Keratinocyte (primary cell): ENCODE measurements around the gene TRIP12. TPM values are rescaled to one million over a fixed set of nuclear protein-coding genes. Genes with fewer than 3 reads are reported as not detected.
"Not testable (repeated sequence)": the region's sequence is repeated elsewhere in the genome, so short reads cannot be mapped to it uniquely, and the experiment has no call there.

Experiments
- DNase-seq: peaks from one replicate; pipeline ENCODE4 v3.0.0-alpha.2; 2011; ENCODE audit warnings: low read depth, missing footprints, low spot score
- FAIRE-seq: peaks from 2 replicates; lab custom pipeline; 2011; peaks lifted over from hg19 to GRCh38; lab: Jason Lieb, UNC
- H2AFZ ChIP-seq: 2 replicates; pipeline ENCODE4 v1.6.0; 2012; ENCODE audit warnings: low read length, control low read depth, inconsistent platforms; ENCODE audit not compliant: control insufficient read depth
- H3K27ac ChIP-seq: 2 replicates; pipeline ENCODE4 v1.5.1; 2011; ENCODE audit warnings: low read length; ENCODE audit not compliant: control insufficient read depth, insufficient read depth
- H3K27me3 ChIP-seq: 3 replicates; pipeline ENCODE4 v1.6.0; 2011; ENCODE audit warnings: low read length; ENCODE audit not compliant: control insufficient read depth, insufficient read depth; ENCODE audit errors: extremely low read depth
- H3K36me3 ChIP-seq, 2 experiments: 2 replicates in 1 of 2; 3 replicates in 1 of 2; pipeline ENCODE4 v1.5.1; 2011; ENCODE audit warnings: low read length in 2 of 2, mild to moderate bottlenecking in 1 of 2; ENCODE audit not compliant: control insufficient read depth in 2 of 2, insufficient read depth in 2 of 2; ENCODE audit errors: extremely low read depth in 1 of 2
- H3K4me1 ChIP-seq: 3 replicates; pipeline ENCODE4 v1.5.1; 2011; ENCODE audit warnings: low read length; ENCODE audit not compliant: control insufficient read depth, insufficient read depth; ENCODE audit errors: extremely low read depth
- H3K4me2 ChIP-seq: 3 replicates; pipeline ENCODE4 v1.6.0; 2011; ENCODE audit warnings: low read depth, low read length; ENCODE audit not compliant: control insufficient read depth, insufficient read depth; ENCODE audit errors: extremely low read depth
- H3K4me3 ChIP-seq, 3 experiments: fragments of 200-600 bp in 1 of 3; sonication (generic) in 1 of 3; 2 replicates in 2 of 3; 3 replicates in 1 of 3; pipeline ENCODE4 v1.5.1; 2011 to 2016; ENCODE audit warnings: low read length in 3 of 3, mild to moderate bottlenecking in 3 of 3, control low read depth in 2 of 3, inconsistent platforms in 1 of 3, low read depth in 1 of 3, mixed read lengths in 1 of 3, mixed run types in 1 of 3, moderate library complexity in 1 of 3; ENCODE audit not compliant: control insufficient read depth in 2 of 3, insufficient read depth in 2 of 3; ENCODE audit errors: extremely low read depth in 1 of 3
- H3K79me2 ChIP-seq: 2 replicates; pipeline ENCODE4 v1.6.0; 2012; ENCODE audit warnings: low read length; ENCODE audit not compliant: control insufficient read depth, insufficient read depth
- H3K9ac ChIP-seq: 3 replicates; pipeline ENCODE4 v1.6.0; 2011; ENCODE audit warnings: low read length; ENCODE audit not compliant: control insufficient read depth, insufficient read depth; ENCODE audit errors: extremely low read depth
- H3K9me1 ChIP-seq: 3 replicates; pipeline ENCODE4 v1.6.0; 2011; ENCODE audit warnings: low read length; ENCODE audit not compliant: control insufficient read depth, insufficient read depth; ENCODE audit errors: extremely low read depth
- H3K9me3 ChIP-seq: 2 replicates; pipeline ENCODE4 v1.5.1; 2012; ENCODE audit warnings: low read depth, low read length; ENCODE audit not compliant: control insufficient read depth
- H4K20me1 ChIP-seq: 3 replicates; pipeline ENCODE4 v1.6.0; 2011; ENCODE audit warnings: low read length; ENCODE audit not compliant: control insufficient read depth, insufficient read depth; ENCODE audit errors: extremely low read depth
- EZH2 ChIP-seq: IDR thresholded peaks from one replicate; pipeline ENCODE4 v1.6.1; 2012; ENCODE audit warnings: inconsistent platforms, mild to moderate bottlenecking, low read length, moderate library complexity
- dilution Hi-C: fragments of 300-500 bp; cut with MboI; formaldehyde crosslinking; loops from one replicate; pipeline ENCODE4 v1.7.0; 2020; ENCODE audit warnings: low sequenced_read_pairs; ENCODE audit not compliant: extremely low pct_ligation_motif_present
- polyA plus RNA-seq, 5 experiments: library from polyadenylated mRNA; depleted of rRNA in 3 of 5; stranded (reverse) in 3 of 5; stranded (forward) in 1 of 5; unstranded in 1 of 5; fragments of >200 nt; gene quantifications; 1 replicate in 1 of 5; 2 replicates in 3 of 5; 3 replicates in 1 of 5; pipeline versions ENCODE4 v1.2.1 to v1.2.3, GENCODE V29; 2011 to 2012; ENCODE audit warnings: missing spikeins in 2 of 5, low read depth in 1 of 5, low replicate concordance in 1 of 5
- TF ChIP-seq, protein P1 (sequence below), 3 experiments: IDR thresholded peaks in 1 of 3; conservative IDR thresholded peaks in 1 of 3; optimal IDR thresholded peaks in 1 of 3; 2 replicates in 2 of 3; 3 replicates in 1 of 3; pipeline versions ENCODE3 to v1.5.1; 2011; ENCODE audit warnings: low read length in 3 of 3, mild to moderate bottlenecking in 3 of 3, moderate library complexity in 2 of 3, control low read depth in 1 of 3, inconsistent platforms in 1 of 3; ENCODE audit not compliant: insufficient read depth in 2 of 3; ENCODE audit errors: extremely low read depth in 1 of 3

The TRIP12 gene
- polyA plus RNA-seq, 1 donor (not counting 4 experiments of a cell fraction or from before 2014, with no cell fraction given) = 123 TPM

- Histone ChIP-seq H3K36me3 (peaks cover 7 to 12% of the 10 kb centered on the region in 2 experiments), H3K79me2 (peaks cover 32% of the 10 kb centered on the region)
- no peak for DNase-seq
Observed at GRCh38 chr2:229835596-229836283, 86.1 kb downstream of the TRIP12 start.

GRCh38 chr2:229834368-229834767, 87.4 kb downstream of the TRIP12 start:
- H3K9me3 ChIP-seq, H3K4me2 ChIP-seq, H2AFZ ChIP-seq, H3K4me1 ChIP-seq, DNase-seq, H3K27ac ChIP-seq, H3K9ac ChIP-seq, H3K9me1 ChIP-seq, H3K4me3 ChIP-seq, FAIRE-seq, H4K20me1 ChIP-seq, dilution Hi-C loops, H3K27me3 ChIP-seq: not testable (repeated sequence)
- H3K79me2 ChIP-seq = peaks cover 32% of the 10 kb centered on the region
- H3K36me3 ChIP-seq = peaks cover 11 to 12% of the 10 kb centered on the region in 2 experiments

More at GRCh38 chr2:229835596-229836283, 86.1 kb downstream of the TRIP12 start:
- H3K4me3 ChIP-seq = no peak overlapping the region
- dilution Hi-C loops = no loop called here
- H3K4me2 ChIP-seq = no peak overlapping the region
- FAIRE-seq = no peak
- H4K20me1 ChIP-seq = no peaks in the 10 kb centered on the region
- no peak for TF ChIP-seq EZH2
- TF ChIP-seq, protein P1, sequence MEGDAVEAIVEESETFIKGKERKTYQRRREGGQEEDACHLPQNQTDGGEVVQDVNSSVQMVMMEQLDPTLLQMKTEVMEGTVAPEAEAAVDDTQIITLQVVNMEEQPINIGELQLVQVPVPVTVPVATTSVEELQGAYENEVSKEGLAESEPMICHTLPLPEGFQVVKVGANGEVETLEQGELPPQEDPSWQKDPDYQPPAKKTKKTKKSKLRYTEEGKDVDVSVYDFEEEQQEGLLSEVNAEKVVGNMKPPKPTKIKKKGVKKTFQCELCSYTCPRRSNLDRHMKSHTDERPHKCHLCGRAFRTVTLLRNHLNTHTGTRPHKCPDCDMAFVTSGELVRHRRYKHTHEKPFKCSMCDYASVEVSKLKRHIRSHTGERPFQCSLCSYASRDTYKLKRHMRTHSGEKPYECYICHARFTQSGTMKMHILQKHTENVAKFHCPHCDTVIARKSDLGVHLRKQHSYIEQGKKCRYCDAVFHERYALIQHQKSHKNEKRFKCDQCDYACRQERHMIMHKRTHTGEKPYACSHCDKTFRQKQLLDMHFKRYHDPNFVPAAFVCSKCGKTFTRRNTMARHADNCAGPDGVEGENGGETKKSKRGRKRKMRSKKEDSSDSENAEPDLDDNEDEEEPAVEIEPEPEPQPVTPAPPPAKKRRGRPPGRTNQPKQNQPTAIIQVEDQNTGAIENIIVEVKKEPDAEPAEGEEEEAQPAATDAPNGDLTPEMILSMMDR (optimal IDR thresholded peaks at IDR 0.05 in 1 of 3, IDR thresholded peaks at IDR 0.05 in 1 of 3, conservative IDR thresholded peaks at IDR 0.05 in 1 of 3; ENCODE audit: extremely low read depth in 1 of 3, insufficient read depth in 2 of 3, low read length in 3 of 3) = no peak
- no peaks in the 10 kb centered on the region for H3K27me3 ChIP-seq
- H3K9ac ChIP-seq = no peak overlapping the region
- no peaks in the 10 kb centered on the region for H3K9me3 ChIP-seq
- no peaks in the 10 kb centered on the region for H3K9me1 ChIP-seq
- H3K4me1 ChIP-seq = no peaks in the 10 kb centered on the region
- no peak overlapping the region for H2AFZ ChIP-seq
- no peak overlapping the region for H3K27ac ChIP-seq
